Lower lobe of right lung (tissue), 2 donors: ENCODE data around the gene PTCD2. TPM values are rescaled to one million over a fixed set of nuclear protein-coding genes. Genes with fewer than 3 reads are reported as not detected.
A peak's percentile ranks its signal among the peaks of the same experiment; 100 is the strongest.

Experiments
- ATAC-seq, 2 donors: fragments of 200-7000 bp; cut with Tn5 transposase; one replicate each; pipeline ENCODE4 v1.9.1; 2020 to 2022; ENCODE audit warnings: mild to moderate bottlenecking in 2 of 2, moderate library complexity in 2 of 2
- DNase-seq: peaks from one replicate; pipeline ENCODE4 v3.0.0-alpha.2; 2020
- H3K27ac ChIP-seq: fragments of 200-600 bp; one replicate; pipeline ENCODE4 v1.8.0; 2022
- H3K27me3 ChIP-seq: fragments of 200-600 bp; one replicate; pipeline ENCODE4 v1.8.0; 2022; ENCODE audit warnings: low read depth
- H3K36me3 ChIP-seq: fragments of 200-600 bp; one replicate; pipeline ENCODE4 v1.8.0; 2022; ENCODE audit warnings: mild to moderate bottlenecking
- H3K4me1 ChIP-seq: fragments of 200-600 bp; one replicate; pipeline ENCODE4 v1.8.0; 2022
- H3K4me3 ChIP-seq: fragments of 200-600 bp; one replicate; pipeline ENCODE4 v1.8.0; 2022; ENCODE audit warnings: mild to moderate bottlenecking
- H3K9me3 ChIP-seq: fragments of 200-600 bp; one replicate; pipeline ENCODE4 v1.8.0; 2022
- intact Hi-C: fragments of 100-400 bp; cut with DNase I; formaldehyde crosslinking; loops from one replicate; pipeline ENCODE4 v1.11.0; 2022
- total RNA-seq: library from RNA; stranded (reverse); fragmentation: NEBNext Ultra II Directional; extraction: Animal tissue kit (Norgen Biotek cat#: 25700); gene quantifications from one replicate; pipeline ENCODE4 v1.2.1, GENCODE V29; 2021
- TF ChIP-seq, protein P1 (sequence below): fragments of 200-600 bp; IDR thresholded peaks from one replicate; pipeline ENCODE4 v1.8.0; 2022; ENCODE audit warnings: antibody characterized with exemption, mild to moderate bottlenecking
- donor health status: DM: no; HTN: yes; CAD: no; lungs with severe emphysema.

The PTCD2 gene
- total RNA-seq, 1 donor from 2014 or later, result 5.9 TPM

DNA sequence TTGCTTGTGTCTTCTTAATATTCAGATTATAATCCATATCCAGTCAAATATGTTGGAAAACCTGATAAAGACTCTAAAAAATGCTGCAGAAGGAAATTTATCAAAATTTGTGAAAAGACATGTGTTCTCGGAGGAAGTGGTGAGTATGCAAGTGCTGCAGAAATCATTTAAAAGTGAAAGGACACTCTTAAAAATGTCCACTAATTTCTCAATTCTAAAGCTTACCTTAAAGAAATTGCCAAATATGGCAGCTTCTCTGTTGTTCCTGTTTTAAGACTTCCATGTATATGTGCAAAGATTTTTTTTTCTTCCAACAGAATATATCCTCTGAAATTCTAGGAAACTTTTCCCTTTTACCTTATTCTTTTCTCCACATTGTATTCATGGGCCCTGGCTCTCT lies 32.4 kb downstream of the PTCD2 start:
- Histone ChIP-seq H3K4me1 (no peaks in the 10 kb centered on the region), H3K27ac (no peak overlapping the region), H3K4me3 (no peak overlapping the region), H3K27me3 (no peaks in the 10 kb centered on the region), H3K36me3 (peaks cover under 1% of the 10 kb centered on the region), H3K9me3 (no peaks in the 10 kb centered on the region)
- intact Hi-C loops, result no loop called here
- ATAC-seq, result no peak
- TF ChIP-seq, protein P1, sequence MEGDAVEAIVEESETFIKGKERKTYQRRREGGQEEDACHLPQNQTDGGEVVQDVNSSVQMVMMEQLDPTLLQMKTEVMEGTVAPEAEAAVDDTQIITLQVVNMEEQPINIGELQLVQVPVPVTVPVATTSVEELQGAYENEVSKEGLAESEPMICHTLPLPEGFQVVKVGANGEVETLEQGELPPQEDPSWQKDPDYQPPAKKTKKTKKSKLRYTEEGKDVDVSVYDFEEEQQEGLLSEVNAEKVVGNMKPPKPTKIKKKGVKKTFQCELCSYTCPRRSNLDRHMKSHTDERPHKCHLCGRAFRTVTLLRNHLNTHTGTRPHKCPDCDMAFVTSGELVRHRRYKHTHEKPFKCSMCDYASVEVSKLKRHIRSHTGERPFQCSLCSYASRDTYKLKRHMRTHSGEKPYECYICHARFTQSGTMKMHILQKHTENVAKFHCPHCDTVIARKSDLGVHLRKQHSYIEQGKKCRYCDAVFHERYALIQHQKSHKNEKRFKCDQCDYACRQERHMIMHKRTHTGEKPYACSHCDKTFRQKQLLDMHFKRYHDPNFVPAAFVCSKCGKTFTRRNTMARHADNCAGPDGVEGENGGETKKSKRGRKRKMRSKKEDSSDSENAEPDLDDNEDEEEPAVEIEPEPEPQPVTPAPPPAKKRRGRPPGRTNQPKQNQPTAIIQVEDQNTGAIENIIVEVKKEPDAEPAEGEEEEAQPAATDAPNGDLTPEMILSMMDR, result no peak
- no peak for DNase-seq

DNA sequence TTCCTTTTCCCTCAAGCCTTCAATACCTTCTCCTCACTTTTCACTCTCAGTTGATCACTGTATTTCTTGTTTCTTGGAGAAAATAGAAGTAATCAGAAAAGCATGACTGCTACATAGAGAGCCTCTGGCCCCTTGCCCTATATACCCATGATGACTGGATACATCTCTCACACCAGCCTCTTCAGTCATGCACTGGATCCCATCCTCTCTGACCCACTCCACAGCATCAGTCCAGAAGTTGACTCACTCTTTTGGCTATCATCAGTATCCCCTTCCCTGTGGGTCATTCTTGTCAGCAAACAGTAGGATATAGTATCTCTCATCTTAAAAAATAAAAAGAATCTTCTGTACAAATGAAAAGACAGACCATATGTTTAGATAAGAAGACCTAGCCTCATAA lies 32.9 kb downstream of the PTCD2 start:
- intact Hi-C loops, result no loop called here
- H3K9me3 ChIP-seq, result no peaks in the 10 kb centered on the region

DNA sequence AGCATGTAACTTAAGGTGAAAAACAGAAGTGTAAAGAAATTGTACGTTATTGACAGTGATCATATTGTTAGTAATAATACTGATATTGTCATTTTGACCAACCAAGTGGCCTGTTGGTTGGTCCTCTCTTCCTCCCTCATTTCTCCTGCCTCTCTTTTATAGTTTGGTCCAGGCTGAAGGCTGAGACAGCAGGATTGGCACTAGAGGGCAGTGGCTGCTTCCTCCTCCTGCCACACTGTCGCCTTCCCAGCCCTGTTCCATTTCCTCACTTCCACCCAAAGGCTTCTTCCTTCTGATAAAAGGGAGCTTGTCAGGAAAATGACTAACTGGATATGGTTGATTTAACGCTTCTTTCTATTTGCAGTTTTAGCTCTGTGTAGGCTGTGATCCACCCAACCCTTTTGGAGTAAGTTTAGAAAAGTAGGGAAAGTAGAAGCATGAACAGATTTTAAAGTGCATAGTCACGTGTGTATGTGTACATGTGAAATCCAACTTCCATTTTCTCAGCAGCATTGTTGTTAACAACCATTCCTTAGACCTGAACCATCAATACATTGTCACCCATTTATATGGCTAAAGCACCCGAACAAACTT lies 35.6 kb downstream of the PTCD2 start:
- Histone ChIP-seq H3K27ac (no peak overlapping the region), H3K36me3 (peaks cover 21% of the 10 kb centered on the region), H3K9me3 (no peaks in the 10 kb centered on the region), H3K27me3 (no peaks in the 10 kb centered on the region), H3K4me1 (no peaks in the 10 kb centered on the region), H3K4me3 (no peak overlapping the region)
- intact Hi-C loops, result no loop called here
- DNase-seq (no peak), ATAC-seq (peak; percentile 61 to 69)
- TF ChIP-seq, protein P1, result peak; percentile 47

More for the DNA sequence above, 32.9 kb downstream of the PTCD2 start:
- H3K27me3 ChIP-seq, result no peaks in the 10 kb centered on the region
- H3K36me3 ChIP-seq, result peaks cover under 1% of the 10 kb centered on the region
- no peak overlapping the region for H3K4me3 ChIP-seq
- TF ChIP-seq, protein P1, result no peak
- H3K4me1 ChIP-seq, result no peaks in the 10 kb centered on the region
- H3K27ac ChIP-seq, result no peak overlapping the region
- DNase-seq (no peak), ATAC-seq (no peak)

DNA sequence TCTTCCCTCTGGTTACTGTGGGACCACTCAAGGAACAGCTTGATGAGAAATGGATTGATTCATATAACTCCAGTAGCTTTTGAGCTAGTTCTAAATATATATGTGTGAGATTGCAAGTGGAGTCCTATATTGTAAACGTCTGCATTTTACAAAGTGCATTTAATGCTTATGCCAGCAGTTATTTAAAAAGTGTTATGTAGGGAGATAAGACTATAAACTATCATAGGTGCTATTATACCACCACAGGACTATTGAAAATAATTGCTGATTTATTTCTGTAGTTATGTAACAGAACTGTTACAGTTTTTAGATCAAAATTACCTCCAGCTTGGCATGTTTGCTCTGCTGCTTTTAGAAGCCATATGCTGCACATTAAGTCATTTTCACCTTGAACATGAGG lies 36.2 kb downstream of the PTCD2 start:
- intact Hi-C loops, result no loop called here
- TF ChIP-seq, protein P1, result no peak
- no peak for ATAC-seq

DNA sequence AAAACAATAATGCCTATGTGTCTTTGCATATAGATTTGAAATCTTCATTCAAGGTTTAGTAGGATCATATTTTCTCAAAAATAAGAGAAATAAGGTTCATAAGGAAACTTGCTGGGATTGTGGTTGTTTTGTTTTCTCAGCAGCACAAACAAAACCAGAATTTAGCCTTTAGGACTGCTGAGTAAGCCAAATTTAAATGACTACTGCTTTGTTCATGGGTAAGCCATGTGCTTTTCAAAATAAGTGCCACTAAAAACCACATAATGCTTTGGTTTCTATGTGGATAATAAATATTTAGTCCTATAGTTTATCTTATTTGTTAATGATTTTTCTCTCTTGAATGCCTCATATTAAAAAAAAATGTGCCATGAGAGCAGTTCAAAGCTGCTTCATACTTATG lies 38.8 kb downstream of the PTCD2 start:
- Histone ChIP-seq H3K9me3 (no peaks in the 10 kb centered on the region), H3K4me3 (no peak overlapping the region), H3K27ac (no peak overlapping the region), H3K36me3 (peaks cover 33% of the 10 kb centered on the region), H3K27me3 (no peaks in the 10 kb centered on the region), H3K4me1 (no peaks in the 10 kb centered on the region)
- ATAC-seq (no peak), DNase-seq (no peak)
- TF ChIP-seq, protein P1, result no peak
- intact Hi-C loops, result no loop called here

More for the DNA sequence above, 36.2 kb downstream of the PTCD2 start:
- Histone ChIP-seq H3K9me3 (no peaks in the 10 kb centered on the region), H3K36me3 (peaks cover 26% of the 10 kb centered on the region), H3K27me3 (no peaks in the 10 kb centered on the region), H3K4me1 (no peaks in the 10 kb centered on the region), H3K27ac (no peak overlapping the region), H3K4me3 (no peak overlapping the region)
- no peak for DNase-seq
